ENCODE data around the gene SH3TC1. TPM values are rescaled to one million over a fixed set of nuclear protein-coding genes. Genes with fewer than 3 reads are reported as not detected.

The SH3TC1 gene
- total and polyA plus RNA-seq, 9 donors: 1.1 to 34.5 (median 5.4) TPM

GRCh38 chr4:8237256-8237989 is 38.3 kb downstream of the SH3TC1 start:
- Histone ChIP-seq H3K9me3 (no peaks in the 10 kb centered on the region), H3K36me3 (no peaks in the 10 kb centered on the region), H3K4me3 (no peak overlapping the region), H3K4me1 (ENCODE audit: insufficient read depth) (peaks cover 2% of the 10 kb centered on the region), H3K27me3 (no peaks in the 10 kb centered on the region), H3K27ac (no peak overlapping the region)
- TF ChIP-seq CTCF (IDR thresholded peaks at IDR 0.05) (no peak), EP300 (IDR thresholded peaks at IDR 0.05) (no peak), POLR2A (IDR thresholded peaks at IDR 0.05) (no peak)
- DNase-seq: no peak
- 91 to 96% (median 92%) methylated on average over 29 of the region's 29 CpGs for WGBS, 3 donors
- intact Hi-C loops (cut with DNase I): no loop called here

- H3K9me3 ChIP-seq: no peaks in the 10 kb centered on the region
- DNase-seq: no peak
- intact Hi-C loops (cut with DNase I): loop anchor here in 1 of 4 donors (2.0 kb wide), 1 partner anchor 165 kb away; no protein-coding TSS in a partner anchor
- H3K36me3 ChIP-seq: no peaks in the 10 kb centered on the region
- 73 to 79% (median 75%) methylated on average over 11 to 14 of the region's 14 CpGs for WGBS, 3 donors
- H3K4me3 ChIP-seq: no peak overlapping the region
- H3K27me3 ChIP-seq: no peaks in the 10 kb centered on the region
- peaks cover 3% of the 10 kb centered on the region for H3K4me1 ChIP-seq (ENCODE audit: insufficient read depth)
- no peak overlapping the region for H3K27ac ChIP-seq
- TF ChIP-seq CTCF (IDR thresholded peaks at IDR 0.05) (no peak), POLR2A (IDR thresholded peaks at IDR 0.05) (no peak), EP300 (IDR thresholded peaks at IDR 0.05) (no peak)
These were observed 39.0 kb downstream of the SH3TC1 start for GRCh38 chr4:8238036-8238511.

GRCh38 chr4:8238515-8239053 is 39.5 kb downstream of the SH3TC1 start:
- no peaks in the 10 kb centered on the region for H3K36me3 ChIP-seq
- no peak for DNase-seq
- H3K4me3 ChIP-seq: no peak overlapping the region
- WGBS, 3 donors: 67 to 72% (median 69%) methylated on average over 13 to 17 of the region's 17 CpGs
- no peak overlapping the region for H3K27ac ChIP-seq
- no peak for TF ChIP-seq POLR2A (IDR thresholded peaks at IDR 0.05)
- TF ChIP-seq CTCF (IDR thresholded peaks at IDR 0.05): no peak
- no peak for TF ChIP-seq EP300 (IDR thresholded peaks at IDR 0.05)
- intact Hi-C loops (cut with DNase I): loop anchor here in 1 of 4 donors (2.0 kb wide), 1 partner anchor 164 kb away; no protein-coding TSS in a partner anchor
- no peaks in the 10 kb centered on the region for H3K9me3 ChIP-seq
- no peaks in the 10 kb centered on the region for H3K27me3 ChIP-seq
- peaks cover 3% of the 10 kb centered on the region for H3K4me1 ChIP-seq (ENCODE audit: insufficient read depth)

- DNase-seq: no peak
- 95 to 97% (median 96%) methylated on average over 13 of the region's 13 CpGs for WGBS, 3 donors
- Histone ChIP-seq H3K4me1 (ENCODE audit: insufficient read depth) (peaks cover 3% of the 10 kb centered on the region), H3K27ac (no peak overlapping the region), H3K36me3 (no peaks in the 10 kb centered on the region), H3K4me3 (no peak overlapping the region), H3K9me3 (no peaks in the 10 kb centered on the region), H3K27me3 (no peaks in the 10 kb centered on the region)
- TF ChIP-seq CTCF (IDR thresholded peaks at IDR 0.05) (no peak), POLR2A (IDR thresholded peaks at IDR 0.05) (no peak), EP300 (IDR thresholded peaks at IDR 0.05) (no peak)
- intact Hi-C loops (cut with DNase I): loop anchor here in 1 of 4 donors (2.0 kb wide), 1 partner anchor 164 kb away; no protein-coding TSS in a partner anchor
These were observed 40.1 kb downstream of the SH3TC1 start for GRCh38 chr4:8239226-8239625.
